Measurements from ENCODE around the gene MOGAT1.
"Not testable (repeated sequence)": the region's sequence is repeated elsewhere in the genome, so short reads cannot be mapped to it uniquely, and the experiment has no call there.

Gene MOGAT1

GRCh38 chr2:222670191-222671038 lies 1.0 kb upstream of the MOGAT1 start:
- DNase-seq = no peak

GRCh38 chr2:222672068-222672401 lies 577 bp downstream of the MOGAT1 start:
- DNase-seq = no peak

- DNase-seq = no peak
These were observed 1.8 kb downstream of the MOGAT1 start for GRCh38 chr2:222673273-222673672.

- DNase-seq = no peak
These were observed 2.4 kb downstream of the MOGAT1 start for GRCh38 chr2:222673883-222674282.

- DNase-seq = no peak
These were observed 6.5 kb downstream of the MOGAT1 start for GRCh38 chr2:222677981-222678380.

- no peak for DNase-seq
These were observed 12.3 kb downstream of the MOGAT1 start for GRCh38 chr2:222683805-222684204.

- DNase-seq = no peak
These were observed 14.8 kb downstream of the MOGAT1 start for GRCh38 chr2:222686086-222686750.

- no peak for DNase-seq
These were observed 17.5 kb downstream of the MOGAT1 start for GRCh38 chr2:222688917-222689316.

- DNase-seq = no peak
These were observed 17.9 kb downstream of the MOGAT1 start for GRCh38 chr2:222689322-222689721.

- DNase-seq = peak; percentile 73
These were observed 19.2 kb downstream of the MOGAT1 start for GRCh38 chr2:222690564-222691200.

- DNase-seq = not testable (repeated sequence)
These were observed 22.0 kb downstream of the MOGAT1 start for GRCh38 chr2:222693413-222693812.

GRCh38 chr2:222693837-222694236 lies 22.4 kb downstream of the MOGAT1 start:
- DNase-seq = no peak

GRCh38 chr2:222698276-222698675 lies 26.8 kb downstream of the MOGAT1 start:
- no peak for DNase-seq

GRCh38 chr2:222701233-222701632 lies 29.8 kb downstream of the MOGAT1 start:
- no peak for DNase-seq

- DNase-seq = peak; percentile 8
These were observed 30.3 kb downstream of the MOGAT1 start for GRCh38 chr2:222701721-222702131.

GRCh38 chr2:222703091-222703490 lies 31.6 kb downstream of the MOGAT1 start:
- no peak for DNase-seq

GRCh38 chr2:222703886-222704285 lies 32.4 kb downstream of the MOGAT1 start:
- DNase-seq = no peak

GRCh38 chr2:222706616-222707015 lies 35.2 kb downstream of the MOGAT1 start:
- DNase-seq = no peak

- DNase-seq = no peak
These were observed 35.7 kb downstream of the MOGAT1 start for GRCh38 chr2:222707102-222707688.

- DNase-seq = no peak
These were observed 36.3 kb downstream of the MOGAT1 start for GRCh38 chr2:222707689-222708273.

GRCh38 chr2:222708274-222708710 lies 36.8 kb downstream of the MOGAT1 start:
- peak; percentile 71 for DNase-seq

GRCh38 chr2:222709191-222709891 lies 37.9 kb downstream of the MOGAT1 start:
- no peak for DNase-seq
